Pons (tissue), 1 donor: Measurements from ENCODE around the gene CDC45.

ENCODE experiments used
- DNase-seq: peaks from one replicate; pipeline ENCODE4 v3.0.0-alpha.2; 2016; ENCODE audit warnings: low spot score

The CDC45 gene

GRCh38 chr22:19469421-19469820, 10.3 kb upstream of the CDC45 start:
- DNase-seq = no peak

GRCh38 chr22:19470010-19470409, 9.7 kb upstream of the CDC45 start:
- no peak for DNase-seq

GRCh38 chr22:19471572-19471971, 8.1 kb upstream of the CDC45 start:
- no peak for DNase-seq

GRCh38 chr22:19472233-19472632, 7.5 kb upstream of the CDC45 start:
- no peak for DNase-seq

- DNase-seq = no peak
Observed at GRCh38 chr22:19473578-19473977, 6.1 kb upstream of the CDC45 start.

- no peak for DNase-seq
Observed at GRCh38 chr22:19476023-19476422, 3.7 kb upstream of the CDC45 start.

- no peak for DNase-seq
Observed at GRCh38 chr22:19477321-19478044, 2.2 kb upstream of the CDC45 start.

GRCh38 chr22:19478045-19478900, 1.4 kb upstream of the CDC45 start:
- DNase-seq = no peak

GRCh38 chr22:19478901-19479354, 792 bp upstream of the CDC45 start, which contains the start of gene UFD1:
UFD1 (minus strand) TSS chr22:19479193; CDS start chr22:19479085, 108 bp downstream.
- DNase-seq = no peak

- DNase-seq = no peak
Observed at GRCh38 chr22:19480173-19480568, 451 bp downstream of the CDC45 start.

GRCh38 chr22:19480789-19481188, 1.1 kb downstream of the CDC45 start:
- no peak for DNase-seq

- no peak for DNase-seq
Observed at GRCh38 chr22:19482297-19482696, 2.6 kb downstream of the CDC45 start.

GRCh38 chr22:19483481-19484244, 3.9 kb downstream of the CDC45 start:
- no peak for DNase-seq

GRCh38 chr22:19488285-19488684, 8.6 kb downstream of the CDC45 start:
- no peak for DNase-seq

GRCh38 chr22:19488884-19489843, 9.4 kb downstream of the CDC45 start:
- DNase-seq = no peak

- no peak for DNase-seq
Observed at GRCh38 chr22:19490628-19491230, 11.0 kb downstream of the CDC45 start.

GRCh38 chr22:19492504-19493174, 12.9 kb downstream of the CDC45 start:
- DNase-seq = no peak

- no peak for DNase-seq
Observed at GRCh38 chr22:19494001-19494560, 14.4 kb downstream of the CDC45 start.

GRCh38 chr22:19494676-19495173, 15.0 kb downstream of the CDC45 start:
- no peak for DNase-seq
